Transverse colon (tissue), 4 donors: ENCODE measurements around the gene ECHDC1. TPM values are rescaled to one million over a fixed set of nuclear protein-coding genes. Genes with fewer than 3 reads are reported as not detected.

ENCODE experiments used
- DNase-seq: peaks from one replicate; pipeline ENCODE4 v3.0.0-alpha.2; 2019
- H3K27ac ChIP-seq, 4 donors: fragments of 200-600 bp; sonication (generic); 2 replicates each; pipeline ENCODE4 v1.5.1; 2016 to 2018; ENCODE audit warnings: inconsistent platforms in 4 of 4
- H3K27me3 ChIP-seq: fragments of 200-600 bp; sonication (generic); 2 replicates; pipeline ENCODE4 v1.5.1; 2017; ENCODE audit warnings: inconsistent platforms
- H3K36me3 ChIP-seq, 4 donors: fragments of 200-600 bp; sonication (generic); 2 replicates each; pipeline ENCODE4 v1.5.1; 2017 to 2019; ENCODE audit warnings: inconsistent platforms in 4 of 4
- H3K4me1 ChIP-seq, 4 donors: fragments of 200-600 bp; sonication (generic); 2 replicates each; pipeline ENCODE4 v1.5.1; 2017 to 2020; ENCODE audit warnings: inconsistent platforms in 4 of 4
- H3K4me3 ChIP-seq, 4 donors: fragments of 200-600 bp; sonication (generic); 1 replicate in 1 of 4; 2 replicates in 3 of 4; pipeline versions ENCODE4 v1.5.1 to v1.6.1; 2017 to 2019; ENCODE audit warnings: inconsistent platforms in 4 of 4
- H3K9me3 ChIP-seq, 2 donors: fragments of 200-600 bp; sonication (generic); 2 replicates each; pipeline ENCODE4 v1.5.1; 2017 to 2019; ENCODE audit warnings: inconsistent platforms in 2 of 2
- CTCF ChIP-seq, 5 experiments: fragments of 200-600 bp in 3 of 5; fragments of 450-650 bp in 2 of 5; sonication (generic) in 3 of 5; IDR thresholded peaks; 1 replicate in 2 of 5; 2 replicates in 3 of 5; pipeline ENCODE4 v1.5.1; 2016 to 2017; ENCODE audit warnings: antibody characterized with exemption in 5 of 5, inconsistent platforms in 3 of 5, mild to moderate bottlenecking in 2 of 5, moderate library complexity in 1 of 5
- EP300 ChIP-seq: sonication (generic); formaldehyde crosslinking; IDR thresholded peaks from one replicate; pipeline ENCODE4 v1.6.1; 2017; ENCODE audit warnings: antibody characterized with exemption, low read depth
- POLR2A ChIP-seq: fragments of 450-650 bp; IDR thresholded peaks from one replicate; pipeline ENCODE4 v1.6.1; 2016; ENCODE audit warnings: antibody characterized with exemption, mild to moderate bottlenecking, moderate library complexity
- POLR2AphosphoS5 ChIP-seq, 3 donors: sonication (generic); formaldehyde crosslinking; IDR thresholded peaks; one replicate each; pipeline ENCODE4 v1.6.1; 2016; ENCODE audit warnings: antibody characterized with exemption in 3 of 3
- WGBS, 2 donors: methylation state at CpG; one replicate each; pipeline ENCODE4 v1.1.5; 2018; ENCODE audit warnings: low coverage in 1 of 2; 5-methylcytosine and 5-hydroxymethylcytosine counted together
- in situ Hi-C, 4 donors: fragments of 200-750 bp; cut with MboI; loops; one replicate each; pipeline versions ENCODE4 v1.15.0 to v1.15.1; 2017; ENCODE audit warnings: low sequenced_read_pairs in 3 of 4, low pct_ligation_motif_present in 1 of 4, low pct_unique_long_range_greater_than_20kb in 1 of 4
- intact Hi-C: fragments of 100-400 bp; cut with DNase I; formaldehyde crosslinking; loops from one replicate; pipeline ENCODE4 v1.15.1; 2023; ENCODE audit warnings: low total_unique reads
- small RNA-seq, 4 donors: library from RNA; depleted of rRNA; stranded (forward); fragments of <200 nt; gene quantifications; one replicate each; pipeline ENCODE3, GENCODE V24; 2016
- total RNA-seq, 4 donors: library from RNA; depleted of rRNA; stranded (reverse); fragments of >200 nt; gene quantifications; one replicate each; pipeline ENCODE4 v1.1.0, GENCODE V29; 2016

ECHDC1 gene
- total RNA-seq, 4 donors from 2014 or later: 13.1 to 77.8 (median 59.6) TPM

- no peak for DNase-seq
- no peaks in the 10 kb centered on the region for H3K9me3 ChIP-seq
- WGBS, 2 donors: 59 to 73% methylated on average over 2 to 4 of the region's 4 CpGs
- no peaks in the 10 kb centered on the region for H3K27me3 ChIP-seq
- H3K4me3 ChIP-seq: no peak overlapping the region
- intact Hi-C loops (no loop called here), in situ Hi-C loops (no loop called here)
- H3K27ac ChIP-seq: no peak overlapping the region
- TF ChIP-seq POLR2AphosphoS5 (IDR thresholded peaks at IDR 0.05) (no peak), EP300 (no peak), CTCF (IDR thresholded peaks at IDR 0.05) (no peak)
- H3K36me3 ChIP-seq: no peaks in the 10 kb centered on the region
- no peaks in the 10 kb centered on the region for H3K4me1 ChIP-seq
These were observed 96.0 kb downstream of the ECHDC1 start for GRCh38 chr6:127247114-127248096.

- 33 to 64% methylated on average over 1 of the region's 1 CpG for WGBS, 2 donors
- intact Hi-C loops (no loop called here), in situ Hi-C loops (no loop called here)
- H3K27me3 ChIP-seq: no peaks in the 10 kb centered on the region
- no peak for TF ChIP-seq EP300
- TF ChIP-seq POLR2AphosphoS5 (IDR thresholded peaks at IDR 0.05): no peak
- TF ChIP-seq CTCF (IDR thresholded peaks at IDR 0.05): no peak
- no peak for TF ChIP-seq POLR2A
- DNase-seq: no peak
- H3K4me1 ChIP-seq: no peaks in the 10 kb centered on the region
- no peaks in the 10 kb centered on the region for H3K9me3 ChIP-seq
- H3K36me3 ChIP-seq: no peaks in the 10 kb centered on the region
- H3K4me3 ChIP-seq: no peak overlapping the region
- no peak overlapping the region for H3K27ac ChIP-seq
These were observed 99.9 kb downstream of the ECHDC1 start for GRCh38 chr6:127243501-127243900.

Small RNA genes within 50 kb of the gene (small RNA-seq; reads per million reads assigned to genes)
- 0 reads per million in 4 donors for gene RNA5SP217

Other genes with a start within 250 kb of the ECHDC1 start
- 1 to 10 TPM in 3 of 4 donors, under 1 TPM in 1; 0.80 to 5.2 (median 2.7) TPM for gene RSPO3, start 224.9 kb downstream of the ECHDC1 start, total RNA-seq
- 10 to 100 TPM; 10.3 to 58.1 (median 29.0) TPM for gene RNF146, start 76.7 kb downstream of the ECHDC1 start, total RNA-seq
- 1 to 10 TPM; 4.9 to 8.9 (median 7.3) TPM for gene KIAA0408, start 115.8 kb upstream of the ECHDC1 start, total RNA-seq
- gene C6orf58, start 233.6 kb upstream of the ECHDC1 start, total RNA-seq: not detected